Upper lobe of right lung (tissue), 1 donor: Measurements from ENCODE around the gene GRB2. TPM values are rescaled to one million over a fixed set of nuclear protein-coding genes. Genes with fewer than 3 reads are reported as not detected.
"Not testable (repeated sequence)": the region's sequence is repeated elsewhere in the genome, so short reads cannot be mapped to it uniquely, and the experiment has no call there.

Experiments used
- ATAC-seq: fragments of 200-7000 bp; cut with Tn5 transposase; one replicate; pipeline ENCODE4 v1.9.1; 2020; ENCODE audit warnings: mild to moderate bottlenecking, moderate library complexity
- DNase-seq: peaks from one replicate; pipeline ENCODE4 v3.0.0-alpha.2; 2020
- H3K27ac ChIP-seq: fragments of 200-600 bp; one replicate; pipeline ENCODE4 v1.8.0; 2022
- H3K27me3 ChIP-seq: fragments of 200-600 bp; one replicate; pipeline ENCODE4 v1.8.0; 2022; ENCODE audit warnings: mild to moderate bottlenecking
- H3K36me3 ChIP-seq: fragments of 200-600 bp; one replicate; pipeline ENCODE4 v1.8.0; 2022
- H3K4me1 ChIP-seq: fragments of 200-600 bp; one replicate; pipeline ENCODE4 v1.8.0; 2022
- H3K4me3 ChIP-seq: fragments of 200-600 bp; one replicate; pipeline ENCODE4 v1.8.0; 2022; ENCODE audit warnings: mild to moderate bottlenecking
- H3K9me3 ChIP-seq: fragments of 200-600 bp; one replicate; pipeline ENCODE4 v1.8.0; 2022
- intact Hi-C: fragments of 100-400 bp; cut with DNase I; formaldehyde crosslinking; loops from one replicate; pipeline ENCODE4 v1.11.0; 2022
- total RNA-seq: library from RNA; stranded (reverse); fragmentation: NEBNext Ultra II Directional; extraction: Animal tissue kit (Norgen Biotek cat#: 25700); gene quantifications from one replicate; pipeline ENCODE4 v1.2.1, GENCODE V29; 2021
- TF ChIP-seq, protein P1 (sequence below): fragments of 200-600 bp; IDR thresholded peaks from one replicate; pipeline ENCODE4 v1.8.0; 2022; ENCODE audit warnings: antibody characterized with exemption
- donor health status: DM: no; HTN: yes; CAD: no; lungs with severe emphysema.

The GRB2 gene
- total RNA-seq, 1 donor from 2014 or later, result 139 TPM

DNA sequence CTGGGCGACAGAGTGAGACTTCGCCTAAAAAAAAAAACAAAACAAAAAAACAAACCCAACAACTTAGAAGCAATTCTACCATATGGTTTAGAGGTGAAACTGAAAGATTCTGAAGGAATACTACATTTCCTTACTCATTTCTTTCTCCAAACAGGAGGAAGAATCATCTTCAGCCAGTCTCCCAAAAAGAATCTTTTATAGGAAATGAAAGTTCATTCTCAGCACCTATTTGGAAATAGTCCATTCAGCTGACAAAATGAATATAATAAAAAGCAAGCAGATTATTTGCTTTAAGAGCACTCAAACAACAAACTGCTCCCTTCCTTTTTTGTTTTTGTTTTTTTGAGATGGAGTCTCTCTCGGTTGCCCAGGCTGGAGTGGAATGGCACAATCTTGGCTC, 17.7 kb downstream of the GRB2 start:
- H3K36me3 ChIP-seq, result peaks cover 4% of the 10 kb centered on the region
- no peaks in the 10 kb centered on the region for H3K27me3 ChIP-seq
- no peak overlapping the region for H3K4me3 ChIP-seq
- no peaks in the 10 kb centered on the region for H3K9me3 ChIP-seq
- ATAC-seq, result no peak
- intact Hi-C loops, result no loop called here
- no peak for DNase-seq
- peaks cover 33% of the 10 kb centered on the region for H3K4me1 ChIP-seq
- TF ChIP-seq, protein P1, sequence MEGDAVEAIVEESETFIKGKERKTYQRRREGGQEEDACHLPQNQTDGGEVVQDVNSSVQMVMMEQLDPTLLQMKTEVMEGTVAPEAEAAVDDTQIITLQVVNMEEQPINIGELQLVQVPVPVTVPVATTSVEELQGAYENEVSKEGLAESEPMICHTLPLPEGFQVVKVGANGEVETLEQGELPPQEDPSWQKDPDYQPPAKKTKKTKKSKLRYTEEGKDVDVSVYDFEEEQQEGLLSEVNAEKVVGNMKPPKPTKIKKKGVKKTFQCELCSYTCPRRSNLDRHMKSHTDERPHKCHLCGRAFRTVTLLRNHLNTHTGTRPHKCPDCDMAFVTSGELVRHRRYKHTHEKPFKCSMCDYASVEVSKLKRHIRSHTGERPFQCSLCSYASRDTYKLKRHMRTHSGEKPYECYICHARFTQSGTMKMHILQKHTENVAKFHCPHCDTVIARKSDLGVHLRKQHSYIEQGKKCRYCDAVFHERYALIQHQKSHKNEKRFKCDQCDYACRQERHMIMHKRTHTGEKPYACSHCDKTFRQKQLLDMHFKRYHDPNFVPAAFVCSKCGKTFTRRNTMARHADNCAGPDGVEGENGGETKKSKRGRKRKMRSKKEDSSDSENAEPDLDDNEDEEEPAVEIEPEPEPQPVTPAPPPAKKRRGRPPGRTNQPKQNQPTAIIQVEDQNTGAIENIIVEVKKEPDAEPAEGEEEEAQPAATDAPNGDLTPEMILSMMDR, result no peak
- no peak overlapping the region for H3K27ac ChIP-seq

DNA sequence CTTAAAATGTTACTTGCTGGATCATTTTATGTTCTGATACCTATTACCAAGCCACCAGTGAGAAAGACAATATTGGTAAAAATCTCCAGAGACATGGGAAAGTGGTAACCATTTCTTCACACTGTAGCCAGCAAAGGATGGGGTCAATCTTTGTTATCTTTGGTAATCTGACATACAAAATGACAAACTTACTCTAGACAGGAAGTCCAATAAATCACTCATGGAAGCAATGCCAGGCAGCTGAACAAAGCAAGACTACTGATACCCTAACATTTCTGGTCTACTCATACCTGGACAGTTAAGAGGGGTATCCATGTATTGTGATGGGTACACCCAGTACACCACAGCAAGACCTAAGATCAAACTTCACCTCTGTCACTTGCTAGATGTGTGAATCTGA, 19.0 kb downstream of the GRB2 start:
- intact Hi-C loops, result no loop called here

DNA sequence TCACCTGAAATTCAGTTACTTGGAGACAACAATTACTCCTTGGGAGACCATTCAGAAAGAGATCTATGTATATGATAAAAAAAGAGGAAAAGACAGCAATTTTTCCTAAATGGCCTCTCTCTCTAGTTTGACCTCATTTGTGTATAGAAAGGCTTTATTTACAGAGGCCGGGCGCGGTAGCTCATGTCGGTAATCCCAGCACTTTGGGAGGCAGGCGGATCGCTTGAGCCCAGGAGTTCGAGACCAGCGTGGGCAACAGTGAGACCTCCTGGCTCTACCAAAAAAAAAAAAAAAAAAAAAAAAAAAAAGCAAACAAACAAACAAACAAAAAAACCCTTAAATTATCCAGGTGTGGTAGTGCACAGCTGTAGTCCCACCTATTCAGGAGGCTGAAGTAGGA, 20.7 kb downstream of the GRB2 start:
- Histone ChIP-seq H3K36me3 (peaks cover 4% of the 10 kb centered on the region), H3K9me3 (no peaks in the 10 kb centered on the region), H3K27me3 (no peaks in the 10 kb centered on the region), H3K4me1 (peaks cover 18% of the 10 kb centered on the region), H3K27ac (no peak overlapping the region), H3K4me3 (no peak overlapping the region)
- ATAC-seq (no peak), DNase-seq (no peak)
- TF ChIP-seq, protein P1, result no peak
- intact Hi-C loops, result no loop called here

More for the DNA sequence above, 19.0 kb downstream of the GRB2 start:
- DNase-seq (no peak), ATAC-seq (no peak)
- Histone ChIP-seq H3K4me1 (peaks cover 24% of the 10 kb centered on the region), H3K27me3 (no peaks in the 10 kb centered on the region), H3K36me3 (peaks cover 4% of the 10 kb centered on the region), H3K27ac (no peak overlapping the region), H3K4me3 (no peak overlapping the region), H3K9me3 (no peaks in the 10 kb centered on the region)
- TF ChIP-seq, protein P1, result no peak

DNA sequence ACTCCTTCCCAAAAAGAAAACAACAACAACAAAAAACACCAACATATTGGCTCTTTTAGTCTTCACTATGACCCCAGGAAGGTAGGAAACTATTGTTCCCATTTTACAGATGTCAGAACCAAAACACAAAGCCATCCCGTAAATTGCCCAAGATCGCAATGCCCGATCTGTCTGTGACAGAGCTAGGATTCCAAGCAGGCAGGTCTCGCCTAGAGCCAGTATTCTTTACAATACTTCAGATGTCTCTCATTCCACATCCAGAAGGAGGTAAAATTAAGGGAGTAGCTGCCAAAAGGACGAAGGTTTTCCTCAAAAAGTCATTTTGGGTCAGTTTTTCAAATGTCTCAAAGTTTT, 21.7 kb downstream of the GRB2 start:
- TF ChIP-seq, protein P1, result no peak
- Histone ChIP-seq H3K4me1 (peaks cover 22% of the 10 kb centered on the region), H3K27ac (no peak overlapping the region), H3K27me3 (no peaks in the 10 kb centered on the region), H3K36me3 (peaks cover 4% of the 10 kb centered on the region), H3K9me3 (no peaks in the 10 kb centered on the region), H3K4me3 (no peak overlapping the region)
- intact Hi-C loops, result no loop called here
- DNase-seq, result no peak
- no peak for ATAC-seq

DNA sequence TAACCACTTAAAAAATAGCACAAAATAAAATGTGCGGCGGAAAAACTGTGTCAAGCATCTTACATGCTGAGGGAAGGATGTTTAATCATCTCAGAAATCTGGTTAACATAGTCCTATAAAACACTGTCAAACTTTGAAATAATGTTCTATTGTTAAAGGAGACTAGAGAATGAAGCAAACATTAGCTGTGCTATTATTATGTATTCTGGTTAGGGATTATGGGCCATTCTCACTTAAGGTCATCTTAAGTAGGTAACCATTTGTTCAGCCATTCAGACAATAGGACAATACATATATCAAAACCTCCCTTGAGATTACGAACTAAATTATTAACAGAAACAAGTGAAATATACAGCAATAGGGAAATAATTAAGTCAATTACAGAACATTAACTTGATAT, 24.7 kb downstream of the GRB2 start:
- ATAC-seq, result no peak
- Histone ChIP-seq H3K27me3 (no peaks in the 10 kb centered on the region), H3K4me3 (no peak overlapping the region), H3K9me3 (no peaks in the 10 kb centered on the region), H3K4me1 (peaks cover 22% of the 10 kb centered on the region), H3K36me3 (no peaks in the 10 kb centered on the region), H3K27ac (no peak overlapping the region)
- no peak for DNase-seq
- intact Hi-C loops, result no loop called here
- TF ChIP-seq, protein P1, result no peak

DNA sequence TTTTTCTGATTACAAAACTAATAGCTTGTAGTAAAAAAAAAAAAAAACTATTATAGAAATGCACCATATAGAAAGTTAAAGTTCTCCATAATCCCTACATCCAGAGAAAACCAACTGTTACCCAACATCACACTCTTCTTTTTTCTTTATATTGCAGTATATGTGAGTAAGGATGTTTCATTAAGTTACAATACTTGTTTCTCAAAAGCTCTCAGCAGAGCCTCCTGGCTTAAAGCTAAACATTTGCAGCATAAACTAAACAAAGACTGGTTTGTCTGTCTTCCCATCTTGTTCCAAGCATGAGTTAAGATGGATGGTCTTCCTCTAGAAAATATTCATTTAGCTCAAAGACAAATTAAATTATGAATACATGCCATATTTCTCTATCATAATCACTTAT, 25.2 kb downstream of the GRB2 start:
- H3K4me3 ChIP-seq, result no peak overlapping the region
- H3K36me3 ChIP-seq, result peaks cover 3% of the 10 kb centered on the region
- TF ChIP-seq, protein P1, result no peak
- intact Hi-C loops, result no loop called here
- DNase-seq, result no peak
- H3K9me3 ChIP-seq, result no peaks in the 10 kb centered on the region
- no peaks in the 10 kb centered on the region for H3K27me3 ChIP-seq
- no peak overlapping the region for H3K27ac ChIP-seq
- ATAC-seq, result no peak
- peaks cover 22% of the 10 kb centered on the region for H3K4me1 ChIP-seq

DNA sequence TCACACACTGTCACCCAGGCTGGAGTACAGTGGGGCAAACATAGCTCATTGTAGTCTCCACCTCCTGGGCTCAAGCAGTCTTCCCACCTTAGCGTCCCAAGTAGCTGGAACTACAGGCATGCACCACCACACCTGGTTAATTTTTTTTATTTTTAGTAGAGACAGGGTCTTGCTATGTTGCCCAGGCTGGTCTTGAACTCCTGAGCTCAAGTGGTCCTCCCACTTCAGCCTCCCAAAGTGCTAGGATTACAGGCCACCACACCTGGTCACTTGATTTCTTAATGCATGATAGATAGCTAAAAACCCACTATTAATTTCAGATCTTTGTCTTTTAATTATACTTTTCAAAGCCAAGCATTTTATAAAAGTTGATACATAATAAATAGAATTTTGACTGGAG, 26.1 kb downstream of the GRB2 start:
- H3K9me3 ChIP-seq, ATAC-seq, DNase-seq, intact Hi-C loops, H3K27ac ChIP-seq, H3K27me3 ChIP-seq, H3K4me3 ChIP-seq: not testable (repeated sequence)
- Histone ChIP-seq H3K4me1 (peaks cover 22% of the 10 kb centered on the region), H3K36me3 (peaks cover 11% of the 10 kb centered on the region)
